Measurements from ENCODE around the gene TCEAL4. TPM values are rescaled to one million over a fixed set of nuclear protein-coding genes. Genes with fewer than 3 reads are reported as not detected.

Gene TCEAL4
- 27.8 TPM for total RNA-seq

DNA sequence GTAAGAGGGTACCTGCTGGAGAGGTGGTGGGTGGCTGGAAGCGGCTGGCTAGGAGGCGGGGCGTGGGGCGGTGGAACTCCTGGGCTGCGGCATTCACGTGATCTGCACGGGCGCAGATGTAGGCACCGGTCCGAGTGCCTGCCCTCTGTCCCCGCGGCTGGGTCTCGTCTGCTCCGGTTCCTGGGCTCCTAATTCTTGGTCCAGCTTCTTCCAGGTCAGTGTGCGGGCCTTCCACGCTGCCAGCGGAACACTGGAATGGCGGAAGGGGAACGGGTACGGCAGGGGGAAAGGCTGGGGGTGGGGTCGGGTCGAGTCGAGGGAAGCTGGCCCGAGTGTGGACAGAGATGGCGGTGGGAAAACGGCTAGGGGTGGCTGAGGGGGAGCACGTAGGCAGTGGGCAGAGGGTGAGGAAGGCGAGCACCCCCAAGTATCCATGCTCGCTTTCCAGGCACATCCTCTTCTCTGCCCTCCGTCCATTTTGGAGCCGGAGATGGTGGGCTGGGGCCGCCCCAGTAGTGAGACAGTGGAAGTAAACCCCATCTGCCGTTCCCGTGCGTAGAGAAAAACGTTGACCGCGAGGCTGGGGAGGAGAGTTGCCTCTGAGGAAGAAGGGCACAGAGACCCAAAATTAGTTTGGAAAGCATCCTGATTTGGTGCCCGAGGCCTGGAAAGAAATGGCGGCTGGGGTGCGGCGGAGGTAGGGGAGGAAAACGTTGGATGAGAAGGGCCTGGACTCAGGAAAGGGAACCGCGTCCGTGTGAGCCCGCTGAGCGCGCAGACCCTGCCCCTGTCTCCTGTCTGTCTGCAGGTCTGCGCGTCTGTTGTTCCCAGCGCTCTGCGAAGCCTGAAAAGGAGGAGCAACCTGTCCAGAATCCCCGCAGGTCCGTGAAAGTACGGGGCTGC, at the start of gene TCEAL4:
Gene TCEAL4 (plus strand): TSS at position 105 of the 903 bp plus-strand sequence. CDS start 1,161 bp downstream, outside the sequence.

DNA sequence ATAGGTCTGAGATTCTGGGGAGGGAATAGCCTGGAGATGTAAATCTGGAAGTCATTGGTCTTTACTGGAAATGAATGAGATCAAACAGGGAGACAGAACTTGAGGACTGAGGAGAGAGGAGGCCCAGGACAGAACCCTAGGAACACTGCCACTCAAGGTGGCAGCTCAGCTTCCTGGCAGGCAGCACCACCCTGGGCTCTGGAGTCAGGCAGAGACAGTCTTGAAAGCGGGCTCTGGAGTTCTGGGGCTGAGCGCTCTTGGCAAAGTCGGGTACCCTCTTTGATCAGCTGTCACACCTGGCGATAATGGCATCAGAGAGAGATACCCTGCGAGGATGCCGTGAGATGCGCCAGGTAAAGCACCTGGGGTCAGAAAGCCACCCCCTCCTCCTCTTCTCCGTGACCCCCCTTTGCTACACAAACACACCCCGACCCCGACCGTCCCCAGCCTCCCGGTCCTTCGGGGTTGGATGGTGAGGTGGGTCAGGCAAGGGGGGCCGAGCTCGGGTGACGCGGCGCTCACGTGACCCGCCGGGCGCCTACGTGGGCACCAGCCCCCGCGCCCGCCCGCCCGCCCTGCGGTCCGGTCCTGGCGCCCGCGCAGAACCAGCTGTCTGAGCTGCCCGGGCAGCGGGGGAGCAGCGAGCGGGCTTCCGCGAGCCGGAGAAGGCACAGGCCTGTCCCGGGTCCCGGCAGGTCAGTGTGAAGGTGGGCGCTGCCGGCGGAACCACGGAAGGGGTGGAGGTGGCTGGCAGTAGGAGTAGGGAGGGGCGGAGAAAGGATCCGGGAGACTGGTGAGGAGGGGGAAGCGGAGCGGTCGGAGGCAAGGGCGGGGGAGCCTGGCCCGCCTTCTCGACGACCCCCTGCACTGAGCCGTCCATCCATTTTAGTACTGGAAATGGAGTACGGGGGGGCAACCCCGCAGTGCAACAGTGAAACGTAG, 22.3 kb downstream of the TCEAL4 start, which contains the start of gene TCEAL3:
Gene TCEAL3 (plus strand): TSS at position 600 of the 942 bp plus-strand sequence. CDS start 1,102 bp downstream, outside the sequence.

DNA sequence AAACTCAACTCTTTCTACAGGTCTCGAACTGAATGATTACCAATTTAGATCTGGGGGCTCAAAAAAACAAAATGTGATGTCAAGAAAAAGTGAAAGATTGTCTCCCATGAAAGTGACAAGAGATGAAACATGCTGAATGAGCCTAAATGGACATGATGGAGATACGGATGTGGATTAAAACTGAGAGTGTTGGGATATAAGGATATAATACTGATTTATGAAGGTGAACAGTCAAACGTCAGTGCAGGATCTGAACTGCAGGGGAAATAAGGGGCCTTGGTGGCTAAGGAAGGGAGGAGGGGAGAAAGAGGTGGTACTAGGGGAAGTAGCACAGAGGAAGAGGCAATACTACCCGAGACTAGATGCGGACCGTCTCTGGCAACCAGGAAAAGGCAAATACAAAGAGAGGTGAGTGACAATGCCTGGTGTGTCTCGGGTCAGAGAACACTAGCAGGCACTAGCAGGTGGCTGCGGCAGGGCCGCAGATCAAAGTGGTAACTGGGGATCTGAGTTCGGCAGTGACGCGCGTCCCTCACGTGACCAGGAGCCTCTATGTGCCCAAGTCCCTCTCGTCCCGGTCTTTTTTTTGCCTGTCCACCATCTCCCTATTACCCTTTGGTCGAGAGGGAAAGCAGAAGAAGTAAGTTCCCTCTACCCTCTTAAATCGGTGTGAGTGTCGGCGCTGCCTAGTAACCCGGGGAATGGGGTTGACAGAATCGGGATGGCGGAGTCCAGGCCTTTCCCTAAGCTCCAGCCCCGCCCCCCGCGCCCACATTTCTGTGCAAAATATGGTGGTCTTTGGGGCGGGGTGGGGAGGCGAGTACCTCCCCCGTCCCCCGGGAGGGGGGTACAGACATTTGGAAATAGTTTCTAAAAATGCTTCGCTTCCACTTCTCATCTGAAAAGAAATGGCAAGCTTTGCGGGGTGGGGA, 43.3 kb downstream of the TCEAL4 start, which contains the start of gene TCEAL1:
Gene TCEAL1 (plus strand): TSS at position 590 of the 932 bp plus-strand sequence. CDS start 942 bp downstream, outside the sequence.

Other genes starting within 250 kb of the TCEAL4 start
- gene TCEAL9, start 229.0 kb upstream of the TCEAL4 start, total RNA-seq: 39.0 TPM
- gene BEX3, start 209.0 kb upstream of the TCEAL4 start, total RNA-seq: 222 TPM
- gene RAB40A, start 66.0 kb upstream of the TCEAL4 start, total RNA-seq: 0.88 TPM
- 6.8 TPM for gene TCEAL3, start 22.4 kb downstream of the TCEAL4 start, total RNA-seq
- 24.5 TPM for gene TCEAL1, start 43.5 kb downstream of the TCEAL4 start, total RNA-seq
- gene MORF4L2, start 101.2 kb downstream of the TCEAL4 start, total RNA-seq: 188 TPM
- not detected for gene TMEM31, start 125.4 kb downstream of the TCEAL4 start, total RNA-seq
- gene PLP1, start 191.3 kb downstream of the TCEAL4 start, total RNA-seq: 7.2 TPM
- gene RAB9B, start 246.7 kb downstream of the TCEAL4 start, total RNA-seq: 5.6 TPM